Uterus (tissue), 2 donors: ENCODE data around the gene SLC25A21.

Source experiments
- CTCF ChIP-seq, 4 experiments: fragments of 200-600 bp in 2 of 4; fragments of 450-650 bp in 2 of 4; sonication (generic) in 2 of 4; IDR thresholded peaks; one replicate each; pipeline ENCODE4 v1.5.1; 2016 to 2019; ENCODE audit warnings: antibody characterized with exemption in 4 of 4, mild to moderate bottlenecking in 2 of 4, moderate library complexity in 1 of 4
- POLR2A ChIP-seq, 2 donors: fragments of 450-650 bp; IDR thresholded peaks; one replicate each; pipeline ENCODE4 v1.6.1; 2016; ENCODE audit warnings: antibody characterized with exemption in 2 of 2, mild to moderate bottlenecking in 1 of 2, moderate library complexity in 1 of 2

- TF ChIP-seq CTCF (IDR thresholded peaks at IDR 0.05) (peak in 3 of 4 experiments; percentile 18 to 47 (median 39)), POLR2A (IDR thresholded peaks at IDR 0.05) (no peak)
These were observed 22.0 kb downstream of the SLC25A21 start for GRCh38 chr14:37150414-37150813.
